NK-92 treated with Interleukin-12 subunit alpha and Interleukin-12 subunit beta, amount 100 ng/mL, for 24 hours (cell line): ENCODE results near the gene MINDY4.

ENCODE experiments used
- DNase-seq: peaks from one replicate; lab custom pipeline; 2025; lab: John Stamatoyannopoulos, UW

The MINDY4 gene

GRCh38 chr7:30915005-30915601 lies 143.9 kb downstream of the MINDY4 start:
- DNase-seq = no peak

GRCh38 chr7:30915751-30916150 lies 144.5 kb downstream of the MINDY4 start:
- no peak for DNase-seq

- DNase-seq = no peak
These were observed 145.0 kb downstream of the MINDY4 start for GRCh38 chr7:30916255-30916654.

GRCh38 chr7:30916767-30917166 lies 145.6 kb downstream of the MINDY4 start:
- no peak for DNase-seq

- no peak for DNase-seq
These were observed 146.1 kb downstream of the MINDY4 start for GRCh38 chr7:30917216-30917893.

- DNase-seq = no peak
These were observed 147.5 kb downstream of the MINDY4 start for GRCh38 chr7:30918676-30919075.

GRCh38 chr7:30920021-30920583 lies 148.9 kb downstream of the MINDY4 start:
- no peak for DNase-seq

- no peak for DNase-seq
These were observed 149.6 kb downstream of the MINDY4 start for GRCh38 chr7:30920584-30921539.

- DNase-seq = no peak
These were observed 150.6 kb downstream of the MINDY4 start for GRCh38 chr7:30921540-30922401.

GRCh38 chr7:30922596-30922995 lies 151.4 kb downstream of the MINDY4 start:
- no peak for DNase-seq

GRCh38 chr7:30923009-30923773 lies 152.0 kb downstream of the MINDY4 start:
- DNase-seq = no peak

GRCh38 chr7:30923774-30924413 lies 152.7 kb downstream of the MINDY4 start:
- no peak for DNase-seq

GRCh38 chr7:30924624-30925023 lies 153.4 kb downstream of the MINDY4 start:
- no peak for DNase-seq

GRCh38 chr7:30925117-30925516 lies 153.9 kb downstream of the MINDY4 start:
- no peak for DNase-seq

GRCh38 chr7:30925913-30926312 lies 154.7 kb downstream of the MINDY4 start:
- DNase-seq = no peak

GRCh38 chr7:30926313-30926712 lies 155.1 kb downstream of the MINDY4 start:
- no peak for DNase-seq

GRCh38 chr7:30927040-30927439 lies 155.8 kb downstream of the MINDY4 start:
- DNase-seq = no peak

GRCh38 chr7:30927559-30927958 lies 156.3 kb downstream of the MINDY4 start:
- no peak for DNase-seq

- no peak for DNase-seq
These were observed 157.1 kb downstream of the MINDY4 start for GRCh38 chr7:30928254-30928872.

GRCh38 chr7:30929686-30930085 lies 158.5 kb downstream of the MINDY4 start:
- no peak for DNase-seq
